Activated CD4-positive, alpha-beta T cell treated with anti-CD3 and anti-CD28 coated beads, Interleukin-2, Interleukin-4, amounts not matched to agents 100 ng/mL and 50 ng/mL, durations not matched to agents 16 hours and 8 hours (primary cell): ENCODE data around the gene ZG16.

ENCODE experiments used
- DNase-seq: peaks from one replicate; pipeline ENCODE4 v3.0.0-alpha.2; 2020; ENCODE audit warnings: low spot score

ZG16 gene

GRCh38 chr16:29825145-29826044 is 47.3 kb downstream of the ZG16 start:
- DNase-seq, result peak; percentile 86

DNA sequence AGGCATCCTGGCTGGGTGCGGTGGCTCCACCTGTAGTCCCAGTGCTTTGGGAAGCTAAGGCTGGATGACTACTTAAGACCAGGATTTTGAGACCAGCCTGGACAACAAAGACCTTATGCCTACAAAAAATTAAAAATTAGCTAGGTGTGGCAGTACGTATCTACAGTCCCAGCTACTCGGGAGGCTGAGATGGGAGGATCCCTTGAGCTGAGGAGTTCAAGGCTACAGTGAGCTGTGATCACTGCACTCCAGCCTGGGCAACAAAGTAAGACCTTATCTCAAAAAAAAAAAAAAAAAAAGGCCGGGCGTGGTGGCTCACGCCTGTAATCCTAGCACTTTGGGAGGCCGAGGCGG is 48.3 kb downstream of the ZG16 start:
- DNase-seq, result no peak

DNA sequence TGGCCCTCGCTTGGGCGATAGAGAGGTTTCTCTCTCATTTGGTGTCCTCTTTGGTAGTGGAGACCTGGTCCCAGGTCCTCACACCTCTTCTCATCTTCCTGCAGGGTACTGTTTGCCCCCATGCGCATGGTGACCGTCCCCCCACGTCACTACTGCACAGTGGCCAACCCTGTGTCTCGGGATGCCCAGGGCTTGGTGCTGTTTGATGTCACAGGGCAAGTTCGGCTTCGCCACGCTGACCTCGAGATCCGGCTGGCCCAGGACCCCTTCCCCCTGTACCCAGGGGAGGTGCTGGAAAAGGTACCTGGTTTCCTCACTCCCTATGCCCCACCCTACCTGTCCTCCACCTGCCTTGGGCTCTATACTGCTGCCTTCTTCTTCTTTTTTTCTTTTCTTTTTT is 52.7 kb downstream of the ZG16 start:
- no peak for DNase-seq

- no peak for DNase-seq
These were observed 53.4 kb downstream of the ZG16 start for GRCh38 chr16:29831490-29831889.
